HepG2 (cell line): ENCODE measurements around the gene HERC6. TPM values are rescaled to one million over a fixed set of nuclear protein-coding genes. Genes with fewer than 3 reads are reported as not detected.

ENCODE experiments used
- NR2F6 ChIP-seq, 2 experiments: IDR thresholded peaks; 2 replicates each; pipeline ENCODE4 v1.6.1; 2016; ENCODE audit warnings: antibody characterized with exemption in 1 of 2, mild to moderate bottlenecking in 1 of 2
- PBX2 ChIP-seq: IDR thresholded peaks from 2 replicates; pipeline ENCODE4 v1.6.1; 2016; ENCODE audit warnings: control low read depth
- PREB ChIP-seq: sonication (generic); formaldehyde crosslinking; IDR thresholded peaks from 2 replicates; pipeline ENCODE4 v1.4.0; 2020; ENCODE audit warnings: missing genetic modification reagents
- RNF219 ChIP-seq: sonication (generic); formaldehyde crosslinking; IDR thresholded peaks from 2 replicates; pipeline ENCODE4 v1.5.0; 2020; ENCODE audit warnings: mild to moderate bottlenecking, missing genetic modification reagents
- TFE3 ChIP-seq: IDR thresholded peaks from 2 replicates; pipeline ENCODE4 v1.6.1; 2016
- U2AF1 ChIP-seq: fragments of 200-400 bp; formaldehyde crosslinking; optimal IDR thresholded peaks from 2 replicates; pipeline ENCODE3; 2017; ENCODE audit warnings: mild to moderate bottlenecking, low read depth, low read length
- YY1 ChIP-seq: IDR thresholded peaks from 2 replicates; pipeline ENCODE4 v1.6.1; 2011; ENCODE audit warnings: low read length, low read depth, moderate library complexity, mild to moderate bottlenecking; ENCODE audit not compliant: insufficient read depth, insufficient replicate concordance
- ZFAT ChIP-seq: sonication (generic); formaldehyde crosslinking; conservative IDR thresholded peaks from 2 replicates; pipeline ENCODE4 v1.8.1; 2023; ENCODE audit warnings: missing genetic modification reagents, inconsistent platforms
- ZNF101 ChIP-seq: sonication (generic); formaldehyde crosslinking; IDR thresholded peaks from 2 replicates; pipeline ENCODE4 v1.4.0; 2020; ENCODE audit warnings: mild to moderate bottlenecking, low read depth, missing genetic modification reagents, borderline replicate concordance
- ZNF260 ChIP-seq: sonication (generic); formaldehyde crosslinking; IDR thresholded peaks from 2 replicates; pipeline ENCODE4 v1.4.0; 2020; ENCODE audit warnings: missing genetic modification reagents, low read depth, mild to moderate bottlenecking, borderline replicate concordance
- ZNF331 ChIP-seq: sonication (generic); formaldehyde crosslinking; IDR thresholded peaks from 2 replicates; pipeline ENCODE4 v1.4.0; 2020; ENCODE audit warnings: missing genetic modification reagents
- ZNF772 ChIP-seq: sonication (generic); formaldehyde crosslinking; IDR thresholded peaks from 2 replicates; pipeline ENCODE4 v1.5.0; 2020; ENCODE audit warnings: mild to moderate bottlenecking, missing genetic modification reagents
- polyA plus RNA-seq, 8 experiments: library from polyadenylated mRNA; depleted of rRNA in 3 of 8; stranded (reverse) in 7 of 8; unstranded in 1 of 8; fragments of >200 nt; fragmentation: Illumina TruSeq in 4 of 8; extraction: Trizol in 4 of 8; gene quantifications; 2 replicates each; pipeline versions ENCODE4 v1.2.1 to v1.2.3, GENCODE V29; 2011 to 2016; ENCODE audit warnings: low read depth in 4 of 8, missing spikeins in 1 of 8, mixed read lengths in 1 of 8; ENCODE audit not compliant: insufficient read depth in 1 of 8
- total RNA-seq, 5 experiments: library from RNA; depleted of rRNA; stranded (reverse); fragments of >200 nt; fragmentation: Illumina TruSeq; extraction: Trizol; gene quantifications; 2 replicates each; pipeline ENCODE4 v1.2.3, GENCODE V29; 2016; ENCODE audit warnings: low read depth in 1 of 5
- TF ChIP-seq, protein P1 (sequence below): sonication (generic); formaldehyde crosslinking; IDR thresholded peaks from 2 replicates; pipeline ENCODE4 v1.5.1; 2020; ENCODE audit warnings: mild to moderate bottlenecking, missing genetic modification reagents, borderline replicate concordance
- TF ChIP-seq, protein P2 (sequence below): sonication (generic); formaldehyde crosslinking; IDR thresholded peaks from 2 replicates; pipeline ENCODE4 v1.5.0; 2020; ENCODE audit warnings: mild to moderate bottlenecking, missing genetic modification reagents, moderate library complexity

Gene HERC6
- total and polyA plus RNA-seq, 2 of the 13 experiments (the other 11 are each of a cell fraction or from before 2014, with no cell fraction given) = 0.50 to 2.0 TPM

- TF ChIP-seq, protein P1, sequence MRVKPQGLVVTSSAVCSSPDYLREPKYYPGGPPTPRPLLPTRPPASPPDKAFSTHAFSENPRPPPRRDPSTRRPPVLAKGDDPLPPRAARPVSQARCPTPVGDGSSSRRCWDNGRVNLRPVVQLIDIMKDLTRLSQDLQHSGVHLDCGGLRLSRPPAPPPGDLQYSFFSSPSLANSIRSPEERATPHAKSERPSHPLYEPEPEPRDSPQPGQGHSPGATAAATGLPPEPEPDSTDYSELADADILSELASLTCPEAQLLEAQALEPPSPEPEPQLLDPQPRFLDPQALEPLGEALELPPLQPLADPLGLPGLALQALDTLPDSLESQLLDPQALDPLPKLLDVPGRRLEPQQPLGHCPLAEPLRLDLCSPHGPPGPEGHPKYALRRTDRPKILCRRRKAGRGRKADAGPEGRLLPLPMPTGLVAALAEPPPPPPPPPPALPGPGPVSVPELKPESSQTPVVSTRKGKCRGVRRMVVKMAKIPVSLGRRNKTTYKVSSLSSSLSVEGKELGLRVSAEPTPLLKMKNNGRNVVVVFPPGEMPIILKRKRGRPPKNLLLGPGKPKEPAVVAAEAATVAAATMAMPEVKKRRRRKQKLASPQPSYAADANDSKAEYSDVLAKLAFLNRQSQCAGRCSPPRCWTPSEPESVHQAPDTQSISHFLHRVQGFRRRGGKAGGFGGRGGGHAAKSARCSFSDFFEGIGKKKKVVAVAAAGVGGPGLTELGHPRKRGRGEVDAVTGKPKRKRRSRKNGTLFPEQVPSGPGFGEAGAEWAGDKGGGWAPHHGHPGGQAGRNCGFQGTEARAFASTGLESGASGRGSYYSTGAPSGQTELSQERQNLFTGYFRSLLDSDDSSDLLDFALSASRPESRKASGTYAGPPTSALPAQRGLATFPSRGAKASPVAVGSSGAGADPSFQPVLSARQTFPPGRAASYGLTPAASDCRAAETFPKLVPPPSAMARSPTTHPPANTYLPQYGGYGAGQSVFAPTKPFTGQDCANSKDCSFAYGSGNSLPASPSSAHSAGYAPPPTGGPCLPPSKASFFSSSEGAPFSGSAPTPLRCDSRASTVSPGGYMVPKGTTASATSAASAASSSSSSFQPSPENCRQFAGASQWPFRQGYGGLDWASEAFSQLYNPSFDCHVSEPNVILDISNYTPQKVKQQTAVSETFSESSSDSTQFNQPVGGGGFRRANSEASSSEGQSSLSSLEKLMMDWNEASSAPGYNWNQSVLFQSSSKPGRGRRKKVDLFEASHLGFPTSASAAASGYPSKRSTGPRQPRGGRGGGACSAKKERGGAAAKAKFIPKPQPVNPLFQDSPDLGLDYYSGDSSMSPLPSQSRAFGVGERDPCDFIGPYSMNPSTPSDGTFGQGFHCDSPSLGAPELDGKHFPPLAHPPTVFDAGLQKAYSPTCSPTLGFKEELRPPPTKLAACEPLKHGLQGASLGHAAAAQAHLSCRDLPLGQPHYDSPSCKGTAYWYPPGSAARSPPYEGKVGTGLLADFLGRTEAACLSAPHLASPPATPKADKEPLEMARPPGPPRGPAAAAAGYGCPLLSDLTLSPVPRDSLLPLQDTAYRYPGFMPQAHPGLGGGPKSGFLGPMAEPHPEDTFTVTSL (CRISPR knock-in tag) = no peak
- TF ChIP-seq PBX2 (CRISPR knock-in tag) = no peak
- no peak for TF ChIP-seq TFE3 (CRISPR knock-in tag)
- TF ChIP-seq, protein P2, sequence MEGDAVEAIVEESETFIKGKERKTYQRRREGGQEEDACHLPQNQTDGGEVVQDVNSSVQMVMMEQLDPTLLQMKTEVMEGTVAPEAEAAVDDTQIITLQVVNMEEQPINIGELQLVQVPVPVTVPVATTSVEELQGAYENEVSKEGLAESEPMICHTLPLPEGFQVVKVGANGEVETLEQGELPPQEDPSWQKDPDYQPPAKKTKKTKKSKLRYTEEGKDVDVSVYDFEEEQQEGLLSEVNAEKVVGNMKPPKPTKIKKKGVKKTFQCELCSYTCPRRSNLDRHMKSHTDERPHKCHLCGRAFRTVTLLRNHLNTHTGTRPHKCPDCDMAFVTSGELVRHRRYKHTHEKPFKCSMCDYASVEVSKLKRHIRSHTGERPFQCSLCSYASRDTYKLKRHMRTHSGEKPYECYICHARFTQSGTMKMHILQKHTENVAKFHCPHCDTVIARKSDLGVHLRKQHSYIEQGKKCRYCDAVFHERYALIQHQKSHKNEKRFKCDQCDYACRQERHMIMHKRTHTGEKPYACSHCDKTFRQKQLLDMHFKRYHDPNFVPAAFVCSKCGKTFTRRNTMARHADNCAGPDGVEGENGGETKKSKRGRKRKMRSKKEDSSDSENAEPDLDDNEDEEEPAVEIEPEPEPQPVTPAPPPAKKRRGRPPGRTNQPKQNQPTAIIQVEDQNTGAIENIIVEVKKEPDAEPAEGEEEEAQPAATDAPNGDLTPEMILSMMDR = peak; percentile 86
- TF ChIP-seq ZNF260 = no peak
- peak; percentile 52; the same call in 1 of the 2 replicates for TF ChIP-seq ZNF772 (CRISPR knock-in tag)
- no peak for TF ChIP-seq PREB (CRISPR knock-in tag)
- no peak for TF ChIP-seq NR2F6 (IDR thresholded peaks at IDR 0.05)
- peak; percentile 15; the same call in 1 of the 2 replicates for TF ChIP-seq NR2F6 (CRISPR knock-in tag; IDR thresholded peaks at IDR 0.05)
- TF ChIP-seq U2AF1 = no peak
- TF ChIP-seq ZNF101 (CRISPR knock-in tag) = no peak
- no peak for TF ChIP-seq ZFAT (CRISPR knock-in tag)
- TF ChIP-seq YY1 = peak; percentile 26
- TF ChIP-seq RNF219 = no peak
- TF ChIP-seq ZNF331 (CRISPR knock-in tag) = no peak
These were observed at the start of gene HERC6 (continued) for GRCh38 chr4:88378691-88379559.
